DND-41 (cell line): ENCODE results near the gene NLRP9.

Experiments
- ATAC-seq: fragments of 200-7000 bp; cut with Tn5 transposase; 3 replicates; pipeline ENCODE4 v1.9.1; 2021; ENCODE audit warnings: low read depth; ENCODE audit not compliant: insufficient read depth
- DNase-seq: peaks from one replicate; pipeline ENCODE4 v3.0.0-alpha.2; 2020
- H2AFZ ChIP-seq: 2 replicates; pipeline ENCODE4 v1.6.0; 2012; ENCODE audit warnings: low read depth, low read length
- H3K27ac ChIP-seq: 2 replicates; pipeline ENCODE4 v1.5.1; 2012; ENCODE audit warnings: low read length, inconsistent platforms
- H3K27me3 ChIP-seq: fragments of 200-600 bp; sonication (generic); 2 replicates; pipeline ENCODE4 v1.6.0; 2012; ENCODE audit warnings: low read length, mild to moderate bottlenecking, inconsistent platforms; ENCODE audit not compliant: insufficient read depth, poor library complexity
- H3K36me3 ChIP-seq: 2 replicates; pipeline ENCODE4 v1.5.1; 2012; ENCODE audit warnings: low read length, inconsistent platforms; ENCODE audit not compliant: insufficient read depth
- H3K4me1 ChIP-seq: 2 replicates; pipeline ENCODE4 v1.5.1; 2012; ENCODE audit warnings: mild to moderate bottlenecking, low read length; ENCODE audit not compliant: insufficient read depth
- H3K4me2 ChIP-seq: 2 replicates; pipeline ENCODE4 v1.6.0; 2012; ENCODE audit warnings: mild to moderate bottlenecking, moderate library complexity, low read length, inconsistent platforms; ENCODE audit not compliant: insufficient read depth
- H3K4me3 ChIP-seq, 2 experiments: fragments of 200-600 bp in 1 of 2; shearing (Covaris generic) in 1 of 2; 2 replicates each; pipeline ENCODE4 v1.5.1; 2012 to 2016; ENCODE audit warnings: inconsistent platforms in 2 of 2, low read length in 2 of 2, mild to moderate bottlenecking in 2 of 2, low read depth in 1 of 2, moderate library complexity in 1 of 2
- H3K79me2 ChIP-seq: 2 replicates; pipeline ENCODE4 v1.6.0; 2012; ENCODE audit warnings: low read length, inconsistent platforms; ENCODE audit not compliant: insufficient read depth
- H3K9ac ChIP-seq: 2 replicates; pipeline ENCODE4 v1.6.0; 2012; ENCODE audit warnings: low read depth, mild to moderate bottlenecking, inconsistent platforms, low read length, moderate library complexity
- H3K9me3 ChIP-seq: 2 replicates; pipeline ENCODE4 v1.5.1; 2012; ENCODE audit warnings: low read length, moderate library complexity, mild to moderate bottlenecking, inconsistent platforms; ENCODE audit not compliant: insufficient read depth, severe bottlenecking
- H4K20me1 ChIP-seq: 2 replicates; pipeline ENCODE4 v1.6.0; 2012; ENCODE audit warnings: low read length; ENCODE audit not compliant: insufficient read depth
- EZH2 ChIP-seq: IDR thresholded peaks from 3 replicates; pipeline ENCODE4 v1.6.1; 2012; ENCODE audit warnings: borderline replicate concordance, low read depth, mild to moderate bottlenecking, moderate library complexity, low read length, inconsistent platforms; ENCODE audit not compliant: severe bottlenecking
- TF ChIP-seq, protein P1 (sequence below): IDR thresholded peaks from 2 replicates; pipeline ENCODE4 v1.5.1; 2012; ENCODE audit warnings: borderline replicate concordance, low read length, moderate library complexity, mild to moderate bottlenecking; ENCODE audit not compliant: poor library complexity, severe bottlenecking; ENCODE audit errors: extremely low read depth

NLRP9 gene

DNA sequence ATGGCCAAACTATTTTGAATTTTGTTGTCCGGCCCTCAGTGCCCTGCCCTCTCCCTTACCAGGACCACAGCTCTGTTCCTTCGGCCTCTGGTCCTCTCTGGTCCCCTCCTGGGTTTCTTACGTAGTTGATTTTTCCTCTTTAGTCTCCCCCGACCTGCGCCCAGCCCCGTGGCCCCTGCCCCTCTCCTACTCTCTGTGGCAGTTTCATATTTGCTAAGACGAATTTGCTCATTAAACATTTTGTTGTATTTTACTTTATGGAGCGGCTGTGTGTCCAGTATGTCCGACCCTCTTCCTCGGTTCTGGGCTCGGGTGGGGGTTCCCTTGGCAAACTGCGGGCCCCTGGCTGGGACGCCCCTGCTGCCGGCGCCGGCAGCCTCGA lies 63.8 kb downstream of the NLRP9 start:
- Histone ChIP-seq H3K9ac (peak overlapping the region; percentile 93), H3K27ac (no peak overlapping the region), H3K36me3 (peaks cover 69% of the 10 kb centered on the region), H3K27me3 (no peaks in the 10 kb centered on the region), H2AFZ (no peak overlapping the region), H3K4me3 (peak overlapping the region; percentile 14 to 87; a peak in 3 of 4 replicates), H3K4me1 (peaks cover 64% of the 10 kb centered on the region), H3K79me2 (peaks cover 87% of the 10 kb centered on the region), H4K20me1 (peaks cover 75% of the 10 kb centered on the region), H3K9me3 (no peaks in the 10 kb centered on the region), H3K4me2 (peak overlapping the region; percentile 94)
- ATAC-seq = no peak
- TF ChIP-seq, protein P1, sequence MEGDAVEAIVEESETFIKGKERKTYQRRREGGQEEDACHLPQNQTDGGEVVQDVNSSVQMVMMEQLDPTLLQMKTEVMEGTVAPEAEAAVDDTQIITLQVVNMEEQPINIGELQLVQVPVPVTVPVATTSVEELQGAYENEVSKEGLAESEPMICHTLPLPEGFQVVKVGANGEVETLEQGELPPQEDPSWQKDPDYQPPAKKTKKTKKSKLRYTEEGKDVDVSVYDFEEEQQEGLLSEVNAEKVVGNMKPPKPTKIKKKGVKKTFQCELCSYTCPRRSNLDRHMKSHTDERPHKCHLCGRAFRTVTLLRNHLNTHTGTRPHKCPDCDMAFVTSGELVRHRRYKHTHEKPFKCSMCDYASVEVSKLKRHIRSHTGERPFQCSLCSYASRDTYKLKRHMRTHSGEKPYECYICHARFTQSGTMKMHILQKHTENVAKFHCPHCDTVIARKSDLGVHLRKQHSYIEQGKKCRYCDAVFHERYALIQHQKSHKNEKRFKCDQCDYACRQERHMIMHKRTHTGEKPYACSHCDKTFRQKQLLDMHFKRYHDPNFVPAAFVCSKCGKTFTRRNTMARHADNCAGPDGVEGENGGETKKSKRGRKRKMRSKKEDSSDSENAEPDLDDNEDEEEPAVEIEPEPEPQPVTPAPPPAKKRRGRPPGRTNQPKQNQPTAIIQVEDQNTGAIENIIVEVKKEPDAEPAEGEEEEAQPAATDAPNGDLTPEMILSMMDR = no peak
- TF ChIP-seq EZH2 = no peak
- DNase-seq = no peak

DNA sequence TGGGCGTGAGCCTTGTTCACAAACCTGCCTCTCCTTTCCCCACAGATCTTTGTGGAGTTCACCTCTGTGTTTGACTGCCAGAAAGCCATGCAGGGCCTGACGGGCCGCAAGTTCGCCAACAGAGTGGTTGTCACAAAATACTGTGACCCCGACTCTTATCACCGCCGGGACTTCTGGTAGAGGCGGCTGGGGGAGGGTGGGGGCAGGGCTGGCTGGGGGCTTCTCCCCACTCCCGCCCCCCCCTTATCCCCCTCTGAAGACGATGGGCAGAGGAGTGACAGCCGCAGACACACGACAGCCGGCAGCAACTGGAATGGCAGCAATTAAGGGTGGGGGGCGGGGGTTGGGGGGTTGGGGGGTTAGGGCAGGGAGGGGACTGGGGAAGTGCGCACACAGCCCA lies 64.3 kb downstream of the NLRP9 start:
- ATAC-seq (no peak), DNase-seq (no peak)
- peaks cover 75% of the 10 kb centered on the region for H4K20me1 ChIP-seq
- no peaks in the 10 kb centered on the region for H3K27me3 ChIP-seq
- no peak overlapping the region for H3K4me3 ChIP-seq
- no peak for TF ChIP-seq EZH2
- TF ChIP-seq, protein P1 = no peak
- peak overlapping the region; percentile 94; the same call in 1 of the 2 replicates for H3K4me2 ChIP-seq
- H3K4me1 ChIP-seq = peaks cover 64% of the 10 kb centered on the region
- H3K79me2 ChIP-seq = peaks cover 87% of the 10 kb centered on the region
- H3K9ac ChIP-seq = no peak overlapping the region
- peaks cover 69% of the 10 kb centered on the region for H3K36me3 ChIP-seq
- no peak overlapping the region; the same call in 1 of the 2 replicates for H3K27ac ChIP-seq
- no peaks in the 10 kb centered on the region for H3K9me3 ChIP-seq
- no peak overlapping the region for H2AFZ ChIP-seq

DNA sequence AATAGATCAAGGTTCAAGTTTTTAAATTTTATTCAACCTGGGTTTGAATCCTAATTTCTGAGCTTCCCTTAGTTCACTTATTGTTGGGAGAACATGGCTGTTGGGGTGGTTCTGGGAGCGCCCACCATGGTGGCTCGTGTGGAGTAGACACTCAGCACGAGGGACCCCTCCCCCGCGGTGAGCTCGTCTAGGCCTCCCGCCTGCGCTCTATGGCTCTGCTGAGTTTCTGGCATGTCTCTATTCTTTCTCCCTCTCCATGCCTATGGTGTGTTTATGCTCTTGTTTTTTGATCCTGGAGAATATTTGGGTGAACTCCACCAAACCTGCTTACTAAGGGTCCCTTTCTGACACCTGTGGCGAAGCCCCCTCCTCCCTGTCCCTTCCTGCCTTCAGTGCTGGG lies 64.7 kb downstream of the NLRP9 start:
- ATAC-seq (no peak), DNase-seq (no peak)
- no peak overlapping the region; the same call in 1 of the 2 replicates for H3K27ac ChIP-seq
- H3K79me2 ChIP-seq = peaks cover 87% of the 10 kb centered on the region
- H3K9me3 ChIP-seq = no peaks in the 10 kb centered on the region
- H3K4me1 ChIP-seq = peaks cover 64% of the 10 kb centered on the region
- no peak overlapping the region for H2AFZ ChIP-seq
- TF ChIP-seq, protein P1 = no peak
- no peak for TF ChIP-seq EZH2
- H3K9ac ChIP-seq = no peak overlapping the region
- no peak overlapping the region for H3K4me3 ChIP-seq
- H3K36me3 ChIP-seq = peaks cover 69% of the 10 kb centered on the region
- no peaks in the 10 kb centered on the region for H3K27me3 ChIP-seq
- H3K4me2 ChIP-seq = peak overlapping the region; percentile 41; the same call in 1 of the 2 replicates
- H4K20me1 ChIP-seq = peaks cover 75% of the 10 kb centered on the region

DNA sequence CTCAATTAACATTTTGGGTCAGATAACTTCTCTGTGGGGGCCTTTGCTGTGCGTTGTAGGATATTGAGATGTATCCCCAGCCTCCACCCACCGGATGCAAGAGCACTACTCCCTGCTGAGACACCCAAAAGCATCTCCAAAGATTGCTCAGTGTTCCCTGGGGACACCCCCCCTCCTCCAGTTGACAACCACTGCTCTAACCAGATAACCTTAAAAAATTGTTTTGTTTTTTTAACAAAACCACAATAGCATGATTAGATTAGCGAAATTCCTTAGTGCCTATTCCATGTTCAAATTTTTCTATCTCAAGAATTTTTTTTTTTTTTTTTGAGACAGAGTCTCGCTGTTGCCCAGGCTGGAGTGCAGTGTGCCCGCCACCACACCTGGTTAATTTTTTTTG lies 65.8 kb downstream of the NLRP9 start:
- no peak for DNase-seq
- Histone ChIP-seq H3K9me3 (no peaks in the 10 kb centered on the region), H3K4me1 (peaks cover 55% of the 10 kb centered on the region), H4K20me1 (peaks cover 75% of the 10 kb centered on the region), H3K27me3 (no peaks in the 10 kb centered on the region), H3K9ac (no peak overlapping the region), H3K27ac (no peak overlapping the region), H3K36me3 (peaks cover 69% of the 10 kb centered on the region), H2AFZ (no peak overlapping the region), H3K4me2 (no peak overlapping the region), H3K79me2 (peaks cover 87% of the 10 kb centered on the region), H3K4me3 (no peak overlapping the region)
- no peak for TF ChIP-seq EZH2
- TF ChIP-seq, protein P1 = no peak
- ATAC-seq = no peak
